NOMO-1 (cell line): Measurements from ENCODE around the gene ANKRD6.
A peak's percentile ranks its signal among the peaks of the same experiment; 100 is the strongest.
"Not testable (repeated sequence)": the region's sequence is repeated elsewhere in the genome, so short reads cannot be mapped to it uniquely, and the experiment has no call there.

Experiments
- DNase-seq, 2 experiments: peaks; one replicate each; lab custom pipeline; 2025; ENCODE audit not compliant: unreplicated experiment in 2 of 2; lab: John Stamatoyannopoulos, UW

Gene ANKRD6

DNA sequence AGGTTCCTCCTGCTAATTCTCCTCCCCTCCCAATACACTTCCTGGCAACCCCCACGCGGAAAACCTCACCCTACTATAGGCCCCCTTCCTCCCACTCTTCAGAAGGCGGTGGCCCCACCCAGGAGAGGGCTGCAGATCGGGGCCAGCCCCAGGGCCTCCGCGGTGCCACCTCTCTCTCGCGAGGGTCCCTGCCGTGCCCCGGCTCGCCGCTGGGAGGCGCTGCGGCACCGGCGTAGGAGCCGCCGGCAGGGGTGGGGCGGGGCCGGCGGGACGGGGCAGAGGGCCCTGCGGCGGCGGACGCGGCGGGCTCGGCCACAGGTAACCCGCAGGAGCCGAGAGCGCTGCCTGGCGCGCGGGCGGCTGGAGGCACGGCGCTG lies at the start of gene ANKRD6:
Gene ANKRD6 (plus strand): TSS at position 278 of the 377 bp plus-strand sequence. CDS start 133,825 bp downstream, outside the sequence.
- peak; percentile 59 to 80 for DNase-seq

DNA sequence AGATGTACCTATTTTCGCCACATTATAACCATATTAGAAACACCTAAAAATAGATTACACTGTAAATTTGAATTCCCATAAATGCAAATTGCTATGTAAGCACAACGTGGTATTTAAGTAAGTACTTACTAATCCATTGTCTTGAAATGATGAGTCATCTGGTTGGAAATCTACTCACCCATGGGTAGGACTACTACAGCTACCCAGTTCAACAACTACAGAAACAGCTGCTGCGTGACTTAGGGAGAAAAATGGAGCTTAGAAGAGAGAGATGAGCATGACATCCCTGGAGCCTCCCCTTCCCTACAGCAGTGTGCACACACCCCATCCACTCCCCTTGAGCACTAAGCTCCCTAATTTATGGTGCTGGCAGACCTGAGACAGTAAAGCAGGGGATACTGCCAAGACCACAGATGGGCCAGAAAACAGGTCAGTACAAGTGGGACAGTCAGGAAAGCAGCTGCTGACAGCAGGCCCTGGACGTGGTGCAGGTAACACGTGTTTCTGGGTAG lies 47.7 kb upstream of the ANKRD6 start:
- no peak for DNase-seq

DNA sequence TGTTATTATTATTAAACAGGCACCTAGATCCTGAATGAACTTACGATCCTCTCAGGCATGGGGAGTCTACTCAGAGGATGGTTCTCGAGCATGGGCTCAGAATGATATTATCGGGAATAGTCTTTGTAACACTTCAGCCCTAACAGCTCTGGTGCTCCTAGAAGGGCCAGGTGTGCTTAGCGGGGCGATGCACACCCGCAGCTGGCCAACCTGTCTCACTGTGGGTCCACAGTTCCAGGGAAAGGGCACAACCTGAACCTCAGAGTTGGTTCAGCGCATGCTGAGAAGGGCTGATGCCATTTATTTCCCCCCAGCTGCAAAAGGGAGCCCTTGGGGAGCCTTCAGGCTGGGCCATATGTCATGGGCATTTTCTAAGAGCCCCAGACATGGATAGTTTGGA lies 47.1 kb upstream of the ANKRD6 start:
- DNase-seq, result no peak

DNA sequence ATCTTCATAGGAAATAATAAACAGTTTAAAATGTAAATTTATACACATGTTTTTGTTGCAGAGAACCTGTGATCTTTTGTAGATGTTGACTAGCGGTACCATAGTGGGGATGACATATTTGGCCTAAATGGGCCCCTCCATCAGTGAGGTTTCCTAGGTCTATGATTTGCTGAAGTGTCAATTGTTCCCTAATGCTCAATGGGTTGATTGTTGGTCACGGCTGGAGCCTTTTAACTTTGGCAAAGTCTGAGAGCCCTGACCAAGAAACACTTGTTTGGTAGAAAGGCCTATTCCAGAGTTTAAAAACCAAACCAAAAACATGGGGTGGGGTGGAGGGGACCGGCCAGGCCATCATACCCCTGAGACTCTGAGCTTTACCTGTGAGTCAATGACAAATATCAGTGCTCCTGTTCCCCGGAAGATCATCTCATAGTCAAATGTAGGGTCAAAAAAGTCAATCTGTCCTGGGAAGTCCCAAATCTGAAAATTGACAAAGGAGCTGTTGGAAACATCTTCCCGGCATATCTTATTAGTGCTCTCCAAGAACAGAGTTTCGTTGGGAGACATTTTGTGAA lies 45.9 kb upstream of the ANKRD6 start:
- no peak for DNase-seq

DNA sequence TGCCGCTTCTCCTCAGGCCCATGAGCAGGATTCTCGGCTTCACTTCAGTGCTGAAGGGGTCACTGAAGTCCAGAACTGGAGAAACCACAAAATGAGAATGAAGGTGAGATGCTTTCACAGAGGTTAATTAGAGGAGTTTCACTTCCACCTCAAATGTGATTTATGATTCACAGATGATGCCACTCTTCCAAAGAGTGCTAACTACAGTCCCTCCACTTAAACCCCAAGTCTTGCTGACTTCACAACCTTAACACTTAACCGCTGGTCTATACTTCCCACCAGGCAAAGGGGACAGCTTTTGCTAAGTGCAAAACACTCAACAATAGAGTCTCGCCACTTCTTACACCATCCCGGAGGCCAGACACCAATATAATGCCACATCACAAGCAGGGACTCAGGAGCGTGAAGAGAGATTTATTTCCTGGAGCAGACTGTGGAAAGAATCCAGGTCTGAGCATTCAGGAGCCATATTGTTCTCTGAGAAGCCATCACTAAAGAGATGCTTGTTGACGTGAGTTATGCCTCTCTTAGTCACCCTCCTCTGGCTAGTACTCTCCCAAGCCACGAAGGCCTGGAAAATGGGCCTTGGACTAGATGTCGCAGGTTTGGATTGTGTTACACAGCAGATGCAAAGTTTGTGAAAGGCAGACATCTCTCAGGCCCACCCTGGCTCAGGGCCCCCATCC lies 45.3 kb upstream of the ANKRD6 start:
- peak; percentile 52 to 81 for DNase-seq

DNA sequence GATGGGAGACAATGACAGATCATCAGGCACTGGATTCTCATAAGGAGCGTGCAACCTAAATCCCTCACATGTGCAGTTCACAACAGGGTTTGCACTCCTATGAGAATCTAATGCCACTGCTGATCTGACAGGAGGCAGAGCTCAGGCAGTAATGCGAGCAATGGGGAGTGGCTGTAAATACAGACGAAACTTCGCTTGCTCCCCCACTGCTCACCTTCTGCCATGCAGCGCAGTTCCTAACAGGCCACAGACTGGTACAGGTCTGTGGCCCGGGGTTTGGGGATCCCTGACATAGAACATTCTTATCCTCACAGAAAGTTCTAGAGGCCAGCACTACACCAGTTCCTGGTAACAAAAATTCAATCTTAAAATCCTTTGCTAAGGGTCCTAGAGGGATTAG lies 44.1 kb upstream of the ANKRD6 start:
- DNase-seq, result no peak

DNA sequence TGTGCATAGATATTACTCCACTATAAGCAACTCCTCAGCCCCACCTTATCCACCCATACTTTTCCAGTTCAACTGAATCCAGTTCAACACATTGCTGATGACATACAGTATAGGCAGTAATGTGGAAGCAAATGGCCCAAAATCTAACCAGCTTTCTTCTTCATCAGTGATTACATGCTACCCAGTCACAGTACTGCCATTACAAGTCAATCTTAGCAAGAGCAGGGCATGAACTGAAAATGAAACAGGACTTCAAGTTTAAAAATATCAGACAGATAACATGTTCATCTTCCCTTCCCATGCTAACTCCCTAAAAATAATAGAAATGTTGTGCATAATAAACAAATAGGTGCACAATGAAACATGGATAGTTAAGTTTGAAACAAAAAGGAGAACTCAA lies 40.1 kb upstream of the ANKRD6 start:
- no peak for DNase-seq

DNA sequence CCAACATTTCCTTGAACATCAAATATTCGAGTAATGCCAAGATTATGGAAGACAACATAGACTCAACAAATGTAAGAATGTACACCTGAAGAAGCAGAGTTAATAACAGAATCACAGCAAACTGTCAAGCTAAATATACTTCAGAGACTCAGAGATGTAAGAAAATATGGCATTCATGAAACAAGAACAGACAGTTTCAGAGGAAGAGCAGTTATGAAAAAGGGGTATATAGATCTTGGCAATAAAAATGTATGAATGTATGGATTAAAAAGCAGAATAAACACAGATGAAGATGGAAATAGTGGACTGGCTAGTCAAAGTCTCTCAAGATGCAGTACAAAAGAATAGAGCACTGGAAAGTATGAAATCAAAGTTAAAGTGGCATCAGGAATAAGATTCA lies 39.3 kb upstream of the ANKRD6 start:
- no peak for DNase-seq

DNA sequence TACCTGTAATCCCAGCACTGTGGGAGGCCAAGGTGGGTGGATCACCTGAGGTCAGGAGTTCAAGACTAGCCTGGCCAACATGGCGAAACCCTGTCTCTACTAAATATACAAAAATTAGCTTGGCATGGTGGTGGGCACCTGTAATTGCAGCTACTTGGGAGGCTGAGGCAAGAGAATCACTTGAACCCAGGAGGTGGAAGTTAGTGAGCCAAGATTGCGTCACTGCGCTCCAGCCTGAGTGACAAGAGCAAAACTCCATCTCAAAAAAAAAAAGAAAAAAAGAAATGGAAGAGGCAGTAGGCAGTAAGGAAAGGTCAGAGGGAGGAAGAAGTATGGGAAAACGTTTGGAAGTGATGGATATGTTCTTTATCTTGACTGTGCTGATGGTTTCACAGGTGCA lies 35.1 kb upstream of the ANKRD6 start:
- DNase-seq, result not testable (repeated sequence)

DNA sequence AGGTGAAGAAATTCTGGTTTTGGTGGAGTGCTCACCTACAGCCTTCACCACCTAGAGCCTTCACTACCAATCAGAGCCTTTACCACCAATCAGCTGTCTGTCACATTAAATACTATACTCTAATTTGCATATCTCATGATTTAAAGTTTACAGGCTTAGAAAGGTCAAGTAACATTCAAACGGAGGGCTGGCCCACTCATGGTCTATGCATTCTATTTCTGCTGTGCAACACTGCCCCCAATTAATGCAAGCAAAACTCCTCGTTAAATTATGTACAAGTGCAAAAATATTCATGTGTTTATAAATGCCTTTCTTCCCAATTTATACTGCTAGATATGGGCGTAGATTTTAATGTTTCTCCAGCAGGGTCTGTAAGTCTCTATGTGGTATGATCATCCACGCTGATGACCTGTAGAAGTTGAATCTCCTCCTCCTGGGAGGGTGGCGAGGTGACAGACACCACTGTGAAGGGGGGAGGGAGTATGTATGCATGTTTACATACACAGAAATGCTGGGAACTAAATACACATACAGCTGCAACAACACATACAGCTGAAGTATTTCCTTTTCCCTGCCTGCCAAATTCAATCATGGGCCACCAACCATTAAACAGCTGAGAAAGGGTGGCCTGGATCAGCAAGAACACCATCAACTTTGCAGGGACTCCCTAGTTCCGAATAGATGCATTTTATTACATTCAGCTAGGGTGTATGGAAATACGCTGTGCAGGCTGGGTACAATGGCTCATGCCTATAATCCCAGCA lies 34.0 kb upstream of the ANKRD6 start:
- DNase-seq, result no peak

DNA sequence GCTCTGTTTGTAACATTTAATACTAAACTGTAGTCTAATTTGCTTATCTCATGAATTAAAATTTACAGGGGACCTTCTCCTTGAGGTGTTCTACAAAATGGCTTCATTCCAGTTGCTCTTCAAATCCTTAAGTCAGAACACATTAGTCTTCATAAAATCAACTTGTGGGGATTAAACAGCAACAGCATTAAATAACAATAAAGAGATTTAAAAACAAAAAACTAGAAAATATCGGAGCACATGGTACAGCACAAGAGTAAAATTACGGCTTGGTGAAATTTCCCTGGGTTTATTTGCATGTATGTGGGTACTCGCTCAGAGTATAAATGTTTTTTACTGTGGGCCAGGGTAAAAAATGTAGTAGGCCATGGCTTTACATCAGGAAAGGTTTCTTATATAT lies 32.9 kb upstream of the ANKRD6 start:
- no peak for DNase-seq

DNA sequence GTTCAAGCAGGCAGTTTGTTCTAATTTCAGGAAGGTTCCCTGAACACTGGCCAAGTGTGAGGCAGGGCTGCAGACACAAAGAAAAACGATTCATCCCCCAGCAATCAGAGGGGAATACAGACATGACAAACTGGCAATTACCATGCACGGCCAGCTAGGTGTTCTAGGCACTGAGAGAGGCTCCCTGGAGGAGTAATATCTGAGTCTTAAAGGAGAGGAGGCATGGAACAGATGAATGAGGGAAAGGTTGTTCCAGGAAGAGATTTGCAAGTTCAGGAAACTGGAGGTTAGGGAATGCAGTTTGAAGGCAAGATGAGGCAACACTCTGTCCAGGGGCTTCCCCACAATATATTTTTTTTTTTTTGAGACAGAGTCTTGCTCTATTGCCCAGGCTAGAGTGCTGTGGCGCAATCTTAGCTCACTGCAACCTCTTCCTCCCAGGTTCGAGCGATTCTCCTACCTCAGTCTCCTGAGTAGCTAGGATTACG lies 32.0 kb upstream of the ANKRD6 start:
- no peak for DNase-seq

DNA sequence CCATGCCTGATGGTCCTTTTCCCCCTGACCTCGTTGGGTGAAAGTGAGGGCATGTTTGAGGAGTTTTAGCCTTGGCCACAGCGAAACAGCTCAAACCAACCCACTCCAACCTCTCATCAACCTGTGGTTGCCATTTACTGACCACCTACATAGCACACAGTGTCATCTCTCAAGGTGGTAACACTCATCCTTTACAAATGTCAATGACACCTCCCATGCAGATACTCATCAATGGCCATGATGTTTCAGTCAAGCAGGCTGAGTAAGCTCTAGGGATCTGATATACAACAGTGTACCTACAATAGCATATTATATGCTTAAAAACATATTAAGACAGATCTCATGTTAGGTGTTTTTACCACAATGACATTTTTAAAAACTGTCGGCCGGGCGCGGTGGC lies 30.2 kb upstream of the ANKRD6 start:
- DNase-seq, result no peak

DNA sequence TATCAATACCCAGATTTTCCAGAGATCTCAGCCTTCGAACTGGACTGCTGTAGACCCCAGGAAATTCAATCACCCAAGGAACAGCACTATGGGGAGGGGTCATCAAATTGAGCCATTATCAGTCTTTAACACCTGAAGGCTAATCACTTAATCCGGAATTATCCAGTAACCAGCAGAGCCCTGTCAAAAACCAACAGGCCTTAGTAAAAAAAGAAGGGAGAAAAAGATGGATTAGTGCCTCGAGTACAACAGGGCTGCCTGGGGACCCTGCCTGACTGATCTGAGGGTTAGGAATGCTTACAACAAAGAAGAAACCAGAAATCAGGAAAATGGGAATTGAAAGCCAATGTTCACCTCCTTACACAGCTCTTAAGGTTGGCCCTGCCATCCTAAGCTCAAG lies 28.4 kb upstream of the ANKRD6 start:
- DNase-seq, result no peak

DNA sequence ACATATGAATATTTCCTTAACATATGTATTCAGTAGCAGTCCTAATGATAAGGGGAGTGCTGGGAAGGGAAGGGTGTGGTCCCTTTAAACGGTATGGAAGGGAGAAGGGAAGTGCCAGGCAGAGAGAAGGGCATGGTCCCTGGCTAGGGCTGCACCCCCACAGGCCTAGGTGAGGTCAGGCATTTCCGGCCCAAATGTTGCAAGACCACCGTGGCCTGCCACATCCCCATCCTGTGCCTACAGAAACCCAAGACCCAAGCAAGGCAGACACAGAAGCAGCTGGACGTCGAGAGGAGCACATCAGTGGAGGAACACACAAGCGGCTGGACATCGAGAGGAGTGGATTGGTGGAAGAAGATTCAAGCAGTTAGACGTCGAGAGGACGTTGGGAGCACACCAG lies 26.8 kb upstream of the ANKRD6 start:
- peak; percentile 34 to 39 for DNase-seq

DNA sequence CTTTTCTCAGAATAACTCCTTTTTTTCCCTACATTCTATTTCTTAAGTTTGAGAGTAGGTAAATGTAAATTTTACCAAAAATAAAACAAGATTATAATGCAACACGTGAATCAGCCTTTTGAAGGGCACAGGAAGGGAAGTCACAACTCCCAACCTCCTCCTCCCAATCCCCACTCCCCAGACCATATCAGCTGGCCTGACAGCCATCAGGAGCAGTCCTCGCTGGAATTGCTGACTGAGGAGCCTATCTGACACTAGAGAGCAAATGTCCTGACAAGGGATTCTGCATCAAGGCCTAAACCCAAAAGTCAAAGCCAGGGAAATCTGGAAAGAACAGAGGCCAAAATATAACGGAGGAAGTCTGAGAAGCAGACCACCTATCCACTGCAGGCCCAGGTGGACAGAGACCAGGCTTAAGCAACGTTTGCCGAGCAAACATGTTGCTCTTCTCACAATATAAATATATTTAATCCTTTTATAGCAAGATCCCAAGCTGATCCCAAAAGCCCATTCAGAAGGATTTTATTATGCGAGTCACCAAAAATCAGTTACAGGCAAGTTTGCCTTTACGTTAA lies 23.4 kb upstream of the ANKRD6 start:
- DNase-seq, result no peak

DNA sequence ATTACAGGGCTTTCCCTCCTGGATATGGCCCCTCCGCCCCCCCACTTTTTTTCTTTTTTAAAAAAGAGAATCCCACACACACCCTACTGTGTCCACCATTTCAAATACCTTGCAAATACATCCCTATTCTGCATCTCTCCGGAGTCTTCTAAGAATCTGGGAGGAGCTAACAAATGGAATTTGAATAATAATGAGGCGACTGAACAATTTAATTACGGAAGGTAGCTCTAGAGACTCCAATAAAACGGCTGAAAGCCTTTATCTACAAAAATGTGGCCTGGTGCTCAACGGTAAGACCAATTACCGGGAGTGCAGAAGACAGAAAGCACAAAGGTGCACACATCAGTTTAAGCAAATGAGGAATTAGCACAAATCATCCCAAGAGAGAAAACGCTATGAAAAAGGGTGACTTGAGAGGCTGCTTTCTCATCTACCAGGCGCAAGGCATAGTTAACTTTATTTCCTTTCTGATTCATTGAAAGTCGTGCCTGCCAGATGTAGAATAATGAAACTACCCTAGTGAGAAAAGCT lies 22.7 kb upstream of the ANKRD6 start:
- DNase-seq, result no peak

DNA sequence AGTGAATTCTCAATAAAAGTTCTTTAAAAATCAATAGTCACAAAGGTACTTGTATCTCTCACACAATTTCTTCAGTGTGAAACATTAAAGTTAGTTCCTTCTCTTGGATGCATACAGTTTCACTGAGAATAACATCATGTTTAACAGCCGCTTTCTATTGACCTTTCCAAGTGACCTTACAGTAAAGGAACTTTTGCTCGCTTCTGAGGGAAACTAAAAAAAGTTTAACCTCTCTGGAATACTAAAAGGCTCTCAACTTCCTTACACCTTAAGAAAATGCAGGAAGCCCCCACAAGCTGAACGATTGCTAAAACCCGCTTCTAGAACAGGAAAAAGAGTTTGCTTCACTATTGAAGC lies 22.2 kb upstream of the ANKRD6 start:
- peak in 1 of 2 experiments; percentile 39 for DNase-seq

DNA sequence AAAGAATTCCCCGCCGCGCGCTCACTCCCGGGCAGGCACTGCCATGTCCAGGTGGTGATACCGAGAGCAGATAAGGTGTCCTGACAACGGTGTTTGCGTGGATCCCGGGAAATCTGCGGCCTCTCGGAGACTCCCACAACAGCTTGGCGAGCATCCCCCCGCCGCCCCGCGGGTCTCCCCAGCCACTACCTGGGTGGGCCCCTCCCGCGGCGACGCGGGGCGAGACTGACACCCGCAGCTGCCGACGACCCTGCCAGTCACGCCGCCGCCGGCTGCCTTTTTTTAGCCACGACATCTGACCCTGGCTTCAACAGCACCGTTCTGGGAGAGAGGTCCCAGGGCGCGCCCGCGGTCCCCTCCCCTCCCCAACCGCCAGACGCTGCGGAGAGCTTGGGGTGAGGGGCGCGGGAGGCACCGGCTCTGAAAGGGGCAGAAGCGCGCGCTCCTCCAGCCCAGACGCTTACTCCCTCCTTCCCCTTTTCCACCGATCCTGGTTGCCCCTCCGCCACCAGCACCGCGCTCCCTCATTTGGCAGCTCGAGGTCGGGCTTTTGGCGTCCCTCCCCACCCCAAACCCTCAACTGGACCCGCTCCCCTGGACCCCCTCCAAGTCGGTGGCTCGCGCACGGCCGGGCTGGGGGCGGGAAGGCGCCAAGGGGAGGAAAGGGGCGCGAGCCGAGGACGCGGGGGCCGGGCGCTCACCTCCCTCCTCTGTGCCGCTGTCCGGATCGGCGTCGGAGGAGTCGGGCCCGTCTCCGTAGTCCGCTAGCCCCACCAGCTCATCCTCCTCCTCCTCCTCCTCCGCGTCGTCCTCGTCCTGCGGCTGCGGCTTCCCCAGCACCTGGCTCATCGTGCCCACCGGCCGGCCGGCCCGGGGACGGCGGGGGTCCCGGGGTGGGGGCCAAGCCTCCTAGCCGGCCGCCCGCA lies 21.5 kb upstream of the ANKRD6 start:
- DNase-seq, result peak; percentile 20 to 50
